Right lobe of liver (tissue), 4 donors: ENCODE data around the gene EFNA5.

Source experiments
- CTCF ChIP-seq, 4 donors: fragments of 200-600 bp in 3 of 4; fragments of 450-650 bp in 1 of 4; IDR thresholded peaks; one replicate each; pipeline versions ENCODE4 v1.5.1 to v1.8.0; 2016 to 2022; ENCODE audit warnings: antibody characterized with exemption in 4 of 4, mild to moderate bottlenecking in 2 of 4
- POLR2A ChIP-seq: fragments of 450-650 bp; IDR thresholded peaks from one replicate; pipeline ENCODE4 v1.6.1; 2017; ENCODE audit warnings: antibody characterized with exemption, mild to moderate bottlenecking
- donor health status: DM: no; HTN: no; CAD: no.
- donor health status: DM: no; HTN: no; CAD: no.
- donor health status: DM: no; HTN: yes; CAD: no.

GRCh38 chr5:107602896-107603295 is 67.8 kb downstream of the EFNA5 start:
- TF ChIP-seq POLR2A (no peak), CTCF (IDR thresholded peaks at IDR 0.05) (no peak)
